Islet of Langerhans (tissue), 1 donor: Measurements from ENCODE around the gene TXLNB.

Source experiments
- FAIRE-seq: peaks from one replicate; lab custom pipeline; 2011; peaks lifted over from hg19 to GRCh38; lab: Jason Lieb, UNC

Gene TXLNB

GRCh38 chr6:139291813-139292619, at the start of gene TXLNB:
Gene TXLNB, minus strand, starts transcription at chr6:139291998. Its CDS starts 3,099 bp downstream, at chr6:139288899.
- FAIRE-seq, result no peak

GRCh38 chr6:139341060-139341459, 49.3 kb upstream of the TXLNB start:
- FAIRE-seq, result no peak

GRCh38 chr6:139338795-139339194, 47.0 kb upstream of the TXLNB start:
- FAIRE-seq, result no peak

DNA sequence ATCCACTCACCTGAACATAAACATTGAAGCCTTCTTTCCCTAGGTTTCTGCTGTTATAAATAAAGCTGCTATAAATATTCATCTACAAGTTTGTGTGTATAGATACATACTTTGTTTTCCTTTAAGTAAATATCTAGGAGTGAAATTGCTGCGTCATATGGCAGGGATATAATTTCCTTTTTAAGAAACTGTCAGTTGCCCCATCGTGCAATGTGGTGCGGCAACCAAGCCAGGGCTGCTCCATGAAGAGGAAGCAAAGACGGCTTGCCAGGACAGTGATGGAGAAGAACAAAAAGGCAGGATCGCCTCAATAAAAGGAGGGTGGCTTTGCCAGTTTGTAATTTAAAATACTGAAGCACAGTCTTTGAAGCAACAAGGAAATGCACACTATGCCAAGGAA, 46.0 kb upstream of the TXLNB start:
- no peak for FAIRE-seq

GRCh38 chr6:139337001-139337400, 45.2 kb upstream of the TXLNB start:
- no peak for FAIRE-seq

DNA sequence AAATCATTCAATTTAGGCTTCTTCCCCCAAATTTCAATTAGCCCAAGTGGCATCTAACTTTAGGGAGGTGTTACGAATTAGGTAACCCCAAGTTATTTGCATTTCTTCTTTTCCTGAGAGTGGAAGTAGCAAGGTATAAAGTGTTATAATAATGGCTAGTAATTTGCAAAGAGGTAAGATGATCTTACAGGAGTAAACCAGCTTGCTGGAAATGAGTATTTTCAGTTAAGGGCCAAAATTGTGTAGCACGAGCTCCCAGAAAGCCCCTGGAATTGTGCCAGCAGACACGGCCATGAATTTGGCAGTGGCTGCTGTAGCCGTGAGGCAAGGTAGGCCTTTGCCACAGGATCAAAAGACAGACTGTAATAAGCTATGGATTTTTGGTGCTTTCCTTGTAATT, 44.7 kb upstream of the TXLNB start:
- no peak for FAIRE-seq

GRCh38 chr6:139335447-139336210, 43.8 kb upstream of the TXLNB start:
- no peak for FAIRE-seq

- FAIRE-seq, result no peak
Observed at GRCh38 chr6:139334806-139335446, 43.1 kb upstream of the TXLNB start.

DNA sequence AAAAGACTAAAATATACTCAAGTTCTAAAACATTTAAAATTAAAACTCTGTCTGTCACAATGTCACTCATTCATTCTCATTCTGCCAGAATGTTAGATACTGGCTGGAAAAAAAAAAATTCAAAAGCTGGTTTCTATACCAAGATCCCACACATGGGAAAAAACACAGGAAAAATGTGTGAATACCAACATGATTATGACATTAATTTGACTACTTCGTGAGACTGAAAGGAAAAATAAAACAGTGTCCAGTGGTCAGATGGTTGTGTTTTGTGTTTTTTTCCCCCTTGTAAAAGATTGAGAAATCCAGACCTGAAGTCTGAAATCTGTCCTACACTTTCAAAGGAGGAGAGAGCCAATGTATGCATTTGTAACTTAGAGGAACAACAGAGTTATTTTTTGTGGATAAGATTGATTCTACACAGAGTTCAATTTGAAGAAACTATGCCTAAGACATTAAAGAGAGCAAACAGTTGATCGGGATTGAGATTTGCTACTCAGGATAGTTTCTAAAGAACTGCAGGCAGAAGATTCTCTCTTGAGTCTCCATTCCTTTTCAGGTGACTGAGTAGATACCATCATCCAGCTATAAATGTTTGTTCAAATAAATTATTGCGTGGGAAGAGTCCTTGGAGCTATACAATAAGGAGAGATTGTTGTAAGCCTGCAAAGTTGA, 39.2 kb upstream of the TXLNB start:
- FAIRE-seq, result no peak

DNA sequence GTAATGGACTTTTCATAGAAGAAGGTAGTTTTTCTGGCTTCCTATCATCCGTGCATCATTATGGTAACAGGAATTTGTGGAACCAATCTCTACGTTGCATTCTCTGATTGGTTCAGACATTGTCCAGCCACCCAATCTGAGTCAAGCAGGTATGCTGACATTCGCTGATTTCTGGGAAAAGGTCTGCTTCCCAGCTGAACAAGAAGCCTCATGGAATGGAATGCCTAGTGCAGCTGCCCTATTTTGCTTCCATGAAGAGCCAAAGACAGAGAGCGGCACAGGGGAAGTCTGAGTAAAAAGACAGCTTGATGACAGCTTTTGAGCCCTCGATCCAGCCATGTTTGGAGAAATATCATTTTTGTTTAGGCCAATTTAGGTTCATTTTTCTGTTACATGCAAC, 38.5 kb upstream of the TXLNB start:
- no peak for FAIRE-seq

- FAIRE-seq, result no peak
Observed at GRCh38 chr6:139329224-139329623, 37.4 kb upstream of the TXLNB start.

GRCh38 chr6:139327038-139327437, 35.2 kb upstream of the TXLNB start:
- no peak for FAIRE-seq

DNA sequence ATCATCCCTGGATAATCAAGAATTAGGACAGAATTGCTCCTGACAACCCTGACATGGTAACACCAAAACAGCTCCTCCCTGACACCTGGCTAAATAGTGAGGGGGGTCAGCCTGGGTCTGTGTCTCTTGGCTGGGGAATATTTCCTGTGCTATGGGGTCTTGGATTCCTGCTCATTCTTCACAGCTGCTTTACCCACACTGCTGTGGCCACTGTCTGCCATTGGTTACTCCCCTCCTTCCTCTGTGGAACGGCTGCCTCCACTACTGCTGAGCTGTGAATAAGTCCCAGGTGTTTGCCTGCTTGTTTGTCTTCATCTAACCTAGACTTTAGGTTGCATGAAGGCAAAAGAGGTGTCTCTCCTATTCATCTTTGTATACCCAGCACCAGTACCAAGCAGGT, 33.9 kb upstream of the TXLNB start:
- no peak for FAIRE-seq

DNA sequence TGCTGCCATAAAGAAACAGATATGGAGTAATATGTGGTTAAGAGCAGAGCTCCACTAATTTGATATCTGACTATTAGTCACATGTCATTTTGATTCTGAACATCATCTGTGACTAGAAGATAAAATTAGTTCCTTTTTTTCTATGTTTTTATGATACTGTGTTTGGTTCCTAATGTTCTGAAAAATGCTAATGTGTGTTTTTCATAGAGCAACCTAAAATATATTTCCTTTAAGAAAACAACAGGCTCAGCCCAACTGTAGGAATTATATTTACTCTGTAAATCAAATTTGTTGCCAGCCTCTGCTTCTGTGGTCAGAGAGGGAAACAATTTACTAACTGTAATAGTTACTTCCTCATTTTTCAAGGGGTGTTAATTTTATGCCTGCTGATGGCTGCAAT, 33.3 kb upstream of the TXLNB start:
- no peak for FAIRE-seq

GRCh38 chr6:139324301-139324555, 32.4 kb upstream of the TXLNB start:
- no peak for FAIRE-seq

DNA sequence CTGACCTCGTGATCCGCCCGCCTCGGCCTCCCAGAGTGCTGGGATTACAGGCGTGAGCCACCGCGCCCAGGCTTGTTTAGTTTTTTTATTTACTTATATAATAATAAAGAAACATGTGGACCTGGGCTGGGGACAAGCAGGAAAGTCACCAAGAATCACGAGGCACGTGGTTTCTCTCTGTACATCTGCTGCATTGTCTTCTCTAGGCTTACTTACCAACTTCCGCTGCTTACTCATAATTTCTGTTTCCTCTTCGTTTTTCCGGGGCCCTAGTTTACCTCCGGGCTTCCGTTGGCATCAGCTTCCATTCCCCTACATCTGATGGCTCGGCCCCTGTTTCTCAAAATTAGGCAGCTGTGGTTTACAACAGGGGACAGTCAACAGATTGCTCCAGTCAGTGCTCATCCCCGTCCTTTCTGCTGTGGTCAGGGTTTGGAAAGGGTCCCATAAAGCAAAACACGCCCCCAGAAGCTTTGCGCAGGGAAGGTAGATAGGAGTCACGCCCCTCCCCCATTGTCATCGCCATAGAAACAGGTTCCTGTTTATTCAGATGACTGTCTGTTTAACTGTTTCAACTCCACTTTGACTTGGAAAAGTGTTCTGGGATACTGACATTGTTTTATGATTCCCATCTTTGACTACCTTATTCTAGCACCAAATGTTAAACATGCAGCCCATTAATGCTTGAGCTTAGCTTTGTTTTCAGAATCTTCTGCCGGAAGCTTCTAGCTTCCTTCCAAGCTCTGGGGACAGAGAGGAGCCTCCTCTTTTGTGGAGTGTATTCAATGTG, 31.9 kb upstream of the TXLNB start:
- FAIRE-seq, result no peak

- FAIRE-seq, result no peak
Observed at GRCh38 chr6:139320081-139320480, 28.3 kb upstream of the TXLNB start.

- FAIRE-seq, result no peak
Observed at GRCh38 chr6:139316622-139317317, 25.0 kb upstream of the TXLNB start.

DNA sequence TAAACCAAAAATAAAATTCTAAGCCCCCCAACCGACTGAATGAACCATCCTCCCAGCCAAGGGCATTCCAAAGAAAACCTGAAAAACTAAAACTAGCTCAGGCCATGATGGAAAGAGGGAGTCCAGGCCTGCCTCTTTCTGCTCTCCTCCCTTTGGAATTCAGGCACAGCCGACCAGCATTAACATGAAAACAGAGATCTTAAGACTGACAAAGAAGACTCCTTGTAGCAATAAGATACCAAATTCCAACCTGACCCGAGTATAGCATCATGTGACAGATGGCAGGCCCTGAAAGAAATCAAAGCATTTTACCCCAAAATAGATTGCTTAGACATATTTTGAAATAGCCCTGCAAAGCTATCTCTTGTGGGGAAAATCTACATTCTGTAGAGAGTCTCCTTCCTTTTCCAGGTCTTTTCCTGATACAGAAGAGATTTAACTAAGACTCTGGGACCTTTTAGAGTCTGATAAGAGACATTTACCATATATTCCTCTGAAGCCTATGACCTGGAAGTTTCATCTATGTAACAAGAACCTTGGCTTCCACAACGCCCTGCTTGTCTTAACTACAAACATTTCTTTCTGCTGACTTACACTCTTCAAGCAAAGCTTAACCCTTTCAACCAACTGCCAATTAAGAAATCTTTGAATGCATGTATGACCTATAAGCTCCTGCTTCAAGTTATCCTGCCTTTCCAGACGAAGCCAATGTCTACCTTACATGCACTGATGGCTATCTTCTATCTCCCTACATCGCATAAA, 22.2 kb upstream of the TXLNB start:
- no peak for FAIRE-seq

- FAIRE-seq, result no peak
Observed at GRCh38 chr6:139313229-139313628, 21.4 kb upstream of the TXLNB start.

GRCh38 chr6:139311831-139312230, 20.0 kb upstream of the TXLNB start:
- FAIRE-seq, result no peak
